ENCODE results near the gene RALB.

- no peak for TF ChIP-seq CTCF (IDR thresholded peaks at IDR 0.05)
- no peak for TF ChIP-seq EP300 (IDR thresholded peaks at IDR 0.05)
- TF ChIP-seq POLR2AphosphoS5 (IDR thresholded peaks at IDR 0.05), result no peak
Observed at GRCh38 chr2:120278901-120279300, 26.2 kb downstream of the RALB start.

Data from esophagus muscularis mucosa (tissue), 4 donors.